HG02623 (cell line): ENCODE results near the gene CA11.
A peak's percentile ranks its signal among the peaks of the same experiment; 100 is the strongest.
"Not testable (repeated sequence)": the region's sequence is repeated elsewhere in the genome, so short reads cannot be mapped to it uniquely, and the experiment has no call there.

Experiments used
- ATAC-seq: cut with Tn5 transposase; IDR thresholded peaks from one replicate; pipeline ENCODE4 v1.9.1; 2021; ENCODE audit warnings: moderate library complexity; ENCODE audit not compliant: unreplicated experiment

CA11 gene

GRCh38 chr19:48642862-48643261 is 3.1 kb downstream of the CA11 start:
- no peak for ATAC-seq

GRCh38 chr19:48641850-48642249 is 4.1 kb downstream of the CA11 start:
- ATAC-seq: no peak

GRCh38 chr19:48639483-48640375 is 6.3 kb downstream of the CA11 start:
- ATAC-seq: no peak

DNA sequence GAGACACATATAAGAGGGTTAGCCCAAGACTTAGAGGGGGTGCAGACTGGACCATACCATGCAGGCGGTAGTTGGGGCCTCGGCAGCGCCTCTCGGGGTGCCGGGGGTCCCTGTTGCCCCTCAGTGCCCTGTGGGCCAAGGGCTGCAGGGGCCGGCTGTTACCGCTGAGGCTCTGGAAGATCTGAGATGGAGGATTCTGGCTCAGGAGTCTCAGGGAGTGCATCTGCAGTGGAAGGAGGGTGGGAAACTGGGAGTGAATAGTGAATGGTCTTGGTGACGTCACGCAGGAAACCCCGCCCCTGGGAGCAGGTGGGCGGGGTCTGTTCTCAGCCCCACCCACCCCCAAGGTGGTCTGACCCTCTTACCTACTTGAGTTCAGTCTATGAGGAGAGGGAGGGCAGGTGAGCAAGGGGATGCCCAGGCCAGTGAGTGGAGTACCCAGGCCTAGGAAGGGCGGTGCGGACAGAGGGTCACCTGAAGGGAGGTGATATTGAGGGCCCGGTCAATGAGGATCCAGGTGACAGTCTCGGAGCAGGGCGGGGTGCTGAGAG is 7.1 kb downstream of the CA11 start:
- ATAC-seq: no peak

- peak; percentile 8 for ATAC-seq
Observed at GRCh38 chr19:48637948-48638830, 7.8 kb downstream of the CA11 start.

GRCh38 chr19:48637449-48637947 is 8.5 kb downstream of the CA11 start:
- peak; percentile 65 for ATAC-seq

- ATAC-seq: no peak
Observed at GRCh38 chr19:48636859-48637448, 9.0 kb downstream of the CA11 start, which contains the start of gene DBP. Gene DBP (minus strand): TSS chr19:48637379. CDS start chr19:48636994, 385 bp downstream.

GRCh38 chr19:48635966-48636858 is 9.8 kb downstream of the CA11 start:
- ATAC-seq: no peak

DNA sequence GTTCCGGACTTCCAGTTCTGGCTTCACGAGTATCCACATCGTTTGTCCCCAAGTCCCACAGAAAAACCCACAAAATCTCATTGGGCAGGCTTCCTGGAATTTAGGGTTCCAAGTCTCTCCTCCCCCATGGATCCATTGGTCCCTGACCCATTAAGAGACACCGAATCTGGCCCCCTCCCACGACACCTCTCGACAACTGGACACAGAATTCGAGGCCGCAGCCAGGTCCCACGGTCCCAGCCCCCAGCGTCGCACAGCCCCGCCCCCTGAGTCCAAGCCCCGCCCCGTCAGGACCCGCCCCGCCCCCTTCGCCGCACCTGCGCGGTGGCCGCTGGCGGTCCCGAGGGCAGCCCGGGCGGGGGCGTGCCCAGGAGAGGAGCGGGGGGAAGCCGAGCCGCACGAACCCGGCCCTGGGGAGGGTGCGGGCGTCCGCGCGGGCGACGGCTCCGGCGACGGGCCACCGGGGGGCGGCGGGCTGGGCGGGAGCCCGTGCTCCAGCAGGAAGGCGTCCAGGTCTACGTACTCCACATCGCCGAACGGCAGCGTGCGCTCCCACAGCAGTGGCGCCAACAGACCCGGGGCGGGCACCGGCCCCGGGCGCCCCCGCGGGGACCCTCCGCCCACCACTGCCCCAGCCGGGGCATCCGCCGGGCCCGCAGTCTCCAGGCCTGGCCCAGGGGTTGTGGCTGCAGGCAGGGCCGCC is 10.6 kb downstream of the CA11 start:
- no peak for ATAC-seq

DNA sequence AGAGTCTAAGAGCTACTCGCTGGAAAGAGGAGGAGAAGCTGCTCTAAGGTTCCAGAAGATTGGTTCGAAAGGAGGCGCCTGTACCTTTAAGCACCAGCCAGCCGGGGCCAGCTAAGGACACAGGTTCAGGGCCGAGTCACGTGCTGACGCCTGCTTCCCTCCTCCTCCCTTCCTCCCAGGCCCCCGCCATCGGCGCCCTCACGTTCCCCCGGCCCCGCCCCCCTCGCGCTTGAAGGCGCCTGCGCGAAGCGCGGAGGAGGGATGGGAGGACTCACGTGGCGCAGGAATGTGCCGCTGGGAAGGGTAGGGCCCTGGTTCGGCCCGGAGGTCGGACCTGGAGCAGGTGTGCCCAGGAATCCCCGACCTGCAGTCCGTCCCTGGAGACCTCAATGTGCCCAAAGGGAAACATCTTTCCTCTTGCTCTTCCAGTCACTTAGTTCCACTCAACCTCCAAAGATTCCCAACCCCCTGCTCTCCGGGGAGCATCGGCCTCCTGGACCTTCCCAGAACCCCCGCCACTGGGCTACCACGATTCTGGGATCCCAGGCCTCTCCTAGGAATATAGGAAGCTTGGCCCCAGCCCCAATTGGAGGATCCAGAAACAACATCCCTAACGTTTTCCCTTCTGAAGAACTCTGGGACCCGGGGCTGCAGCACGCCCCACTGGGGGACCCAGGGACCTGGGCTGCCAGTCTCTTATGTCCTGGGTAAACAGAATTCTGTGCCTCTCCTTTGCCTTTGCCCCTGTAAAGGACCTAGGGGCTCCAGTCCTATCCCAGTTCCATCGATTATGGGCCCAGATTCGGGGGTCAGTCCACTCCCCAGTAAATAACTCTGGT is 11.3 kb downstream of the CA11 start:
- ATAC-seq: peak; percentile 28

- ATAC-seq: no peak
Observed at GRCh38 chr19:48634036-48634342, 12.0 kb downstream of the CA11 start.

DNA sequence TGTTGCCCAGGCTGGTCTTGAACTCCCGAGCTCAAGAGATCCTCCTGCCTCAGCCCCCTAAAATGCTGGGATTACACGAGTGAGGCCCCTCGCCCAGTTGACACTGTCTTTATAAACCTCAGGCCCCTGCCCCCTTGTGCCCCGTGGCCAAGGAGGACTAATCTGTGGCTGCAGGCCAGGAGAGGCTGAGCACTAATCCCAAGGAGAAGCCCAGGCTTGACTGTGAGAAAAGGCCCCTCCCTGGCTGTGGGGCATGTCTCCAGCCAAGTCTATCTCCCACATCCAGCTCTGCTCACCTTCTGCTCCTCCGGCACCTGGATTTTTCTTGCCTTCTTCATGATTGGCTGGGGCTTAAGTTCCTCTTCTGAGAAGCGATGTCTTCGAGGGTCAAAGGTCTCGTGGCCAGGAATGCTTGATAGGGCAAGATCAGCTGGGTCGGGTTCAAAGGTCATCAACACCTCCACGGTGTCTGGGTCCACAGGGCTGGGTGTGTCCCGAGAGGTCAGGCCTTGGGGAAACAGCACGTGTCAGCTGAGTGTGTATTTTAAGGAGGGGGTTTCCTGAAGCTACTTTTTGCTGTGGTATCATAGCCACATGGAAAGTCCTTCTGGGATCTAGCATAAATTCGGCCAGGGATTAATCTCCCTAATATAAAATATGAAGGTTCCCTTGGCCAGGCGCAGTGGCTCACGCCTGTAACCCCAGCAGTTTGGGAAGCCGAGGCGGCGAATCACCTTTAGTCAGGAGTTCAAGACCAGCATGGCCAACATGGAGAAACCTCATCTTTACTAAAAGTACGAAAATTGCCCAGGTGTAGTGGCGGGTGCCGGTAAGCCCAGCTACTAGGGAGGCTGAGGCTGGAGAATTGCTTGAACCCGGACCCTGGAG is 12.6 kb downstream of the CA11 start:
- ATAC-seq: no peak

- no peak for ATAC-seq
Observed at GRCh38 chr19:48632692-48633147, 13.3 kb downstream of the CA11 start.

- ATAC-seq: not testable (repeated sequence)
Observed at GRCh38 chr19:48632286-48632685, 13.7 kb downstream of the CA11 start.

- ATAC-seq: no peak
Observed at GRCh38 chr19:48631225-48631624, 14.8 kb downstream of the CA11 start.

- ATAC-seq: no peak
Observed at GRCh38 chr19:48630296-48631063, 15.5 kb downstream of the CA11 start.
